ENCODE data around the gene TCF12.

GRCh38 chr15:57037548-57037947, 119.1 kb downstream of the TCF12 start:
- TF ChIP-seq CTCF (IDR thresholded peaks at IDR 0.05) = no peak
- TF ChIP-seq POLR2A (IDR thresholded peaks at IDR 0.05) = no peak
